GM21723 (cell line): ENCODE data around the gene STK10.
"Not testable (repeated sequence)": the region's sequence is repeated elsewhere in the genome, so short reads cannot be mapped to it uniquely, and the experiment has no call there.

Experiments used
- ATAC-seq: cut with Tn5 transposase; IDR thresholded peaks from one replicate; pipeline ENCODE4 v1.9.1; 2021; ENCODE audit warnings: mild to moderate bottlenecking, moderate library complexity; ENCODE audit not compliant: unreplicated experiment

The STK10 gene

GRCh38 chr5:172166030-172166826 lies 21.8 kb downstream of the STK10 start:
- no peak for ATAC-seq

GRCh38 chr5:172165465-172165864 lies 22.6 kb downstream of the STK10 start:
- ATAC-seq: no peak

- no peak for ATAC-seq
Observed at GRCh38 chr5:172164769-172165212, 23.2 kb downstream of the STK10 start.

GRCh38 chr5:172163346-172163745 lies 24.7 kb downstream of the STK10 start:
- no peak for ATAC-seq

GRCh38 chr5:172162987-172163343 lies 25.1 kb downstream of the STK10 start:
- ATAC-seq: no peak

GRCh38 chr5:172162323-172162986 lies 25.6 kb downstream of the STK10 start:
- no peak for ATAC-seq

- ATAC-seq: no peak
Observed at GRCh38 chr5:172160506-172160905, 27.5 kb downstream of the STK10 start.

- ATAC-seq: no peak
Observed at GRCh38 chr5:172159016-172159415, 29.0 kb downstream of the STK10 start.

- ATAC-seq: no peak
Observed at GRCh38 chr5:172156541-172156994, 31.5 kb downstream of the STK10 start.

- not testable (repeated sequence) for ATAC-seq
Observed at GRCh38 chr5:172155101-172155500, 32.9 kb downstream of the STK10 start.

GRCh38 chr5:172153695-172154094 lies 34.3 kb downstream of the STK10 start:
- ATAC-seq: no peak

- ATAC-seq: no peak
Observed at GRCh38 chr5:172151661-172152210, 36.3 kb downstream of the STK10 start.

GRCh38 chr5:172150514-172151425 lies 37.3 kb downstream of the STK10 start:
- peak; percentile 78 for ATAC-seq

GRCh38 chr5:172149481-172149880 lies 38.5 kb downstream of the STK10 start:
- not testable (repeated sequence) for ATAC-seq

- ATAC-seq: no peak
Observed at GRCh38 chr5:172149073-172149472, 39.0 kb downstream of the STK10 start.

GRCh38 chr5:172148381-172148780 lies 39.6 kb downstream of the STK10 start:
- ATAC-seq: no peak

- ATAC-seq: no peak
Observed at GRCh38 chr5:172147857-172148256, 40.2 kb downstream of the STK10 start.

GRCh38 chr5:172146748-172147092 lies 41.3 kb downstream of the STK10 start:
- no peak for ATAC-seq

- no peak for ATAC-seq
Observed at GRCh38 chr5:172145870-172146747, 41.9 kb downstream of the STK10 start.
